GM19043 (cell line): ENCODE data around the gene EXOC6B.

ENCODE experiments used
- ATAC-seq: cut with Tn5 transposase; IDR thresholded peaks from one replicate; pipeline ENCODE4 v1.9.1; 2021; ENCODE audit warnings: low read depth; ENCODE audit not compliant: unreplicated experiment

The EXOC6B gene

DNA sequence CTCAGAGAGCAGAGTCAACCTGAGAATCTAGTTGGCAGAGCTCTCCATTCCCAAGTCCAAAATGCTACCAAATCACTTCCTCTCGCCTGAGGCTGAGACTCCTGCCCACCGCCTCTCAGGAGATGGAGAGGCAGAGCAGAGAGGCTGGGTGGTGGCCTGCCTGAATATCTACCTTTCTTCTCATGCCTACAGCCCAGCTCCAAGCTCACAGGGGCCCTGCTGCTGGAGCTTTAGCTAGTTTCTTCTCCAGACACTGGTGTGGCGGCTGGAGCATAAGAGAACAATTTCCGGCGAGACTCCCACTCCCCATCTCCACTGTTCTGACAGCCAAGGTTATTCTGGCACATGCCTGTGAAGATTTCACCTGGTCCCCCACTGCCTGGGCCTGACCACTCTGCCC, 670.1 kb downstream of the EXOC6B start:
- no peak for ATAC-seq

DNA sequence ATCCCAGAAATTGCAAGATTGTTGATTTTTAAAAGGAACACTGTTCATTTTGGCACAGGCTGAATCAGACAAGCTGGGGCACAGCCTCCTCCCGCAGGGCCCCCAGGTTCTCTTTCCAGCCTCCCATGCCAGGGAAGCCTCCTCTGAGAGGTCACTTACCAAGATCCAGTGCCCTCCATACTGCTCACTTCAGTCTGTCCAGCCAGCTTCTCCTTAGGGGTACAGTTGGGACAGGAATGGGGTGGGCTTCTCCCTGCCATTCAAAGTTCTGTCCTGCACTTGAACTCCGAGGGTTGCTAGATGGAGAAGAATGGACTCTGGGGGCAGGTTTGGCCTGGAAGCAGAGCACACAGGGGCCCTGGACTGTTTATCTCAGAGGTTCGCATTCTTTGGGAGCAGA, 670.7 kb downstream of the EXOC6B start:
- ATAC-seq: no peak

DNA sequence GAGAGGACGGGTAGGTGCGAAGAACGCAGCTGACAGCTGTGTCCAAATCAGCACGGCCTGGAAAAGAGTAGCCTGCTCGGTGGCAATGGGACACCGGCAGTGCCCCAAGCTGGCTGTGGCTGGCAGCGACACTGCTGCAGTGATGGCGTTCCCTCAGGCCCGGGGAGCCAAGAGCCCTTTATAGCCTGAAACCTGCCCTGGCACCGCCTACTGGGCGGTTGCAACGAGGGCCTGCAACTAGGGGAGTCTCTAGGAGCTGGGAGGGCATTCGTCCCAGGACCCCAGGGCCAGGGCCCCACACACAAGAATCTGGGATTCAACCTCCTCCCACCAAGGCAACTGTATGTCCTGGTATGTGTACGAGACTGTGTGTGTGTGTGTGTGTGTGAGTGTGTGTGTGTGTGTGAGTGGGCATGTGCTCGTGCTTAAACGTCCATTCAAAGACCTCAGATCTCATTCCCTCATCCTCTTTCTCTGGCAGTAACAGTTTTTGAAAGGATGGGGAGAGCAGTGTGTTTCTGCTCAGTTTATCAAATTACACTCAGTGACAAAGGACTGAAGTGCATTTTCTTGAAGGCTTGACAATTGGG, 671.4 kb downstream of the EXOC6B start:
- no peak for ATAC-seq

DNA sequence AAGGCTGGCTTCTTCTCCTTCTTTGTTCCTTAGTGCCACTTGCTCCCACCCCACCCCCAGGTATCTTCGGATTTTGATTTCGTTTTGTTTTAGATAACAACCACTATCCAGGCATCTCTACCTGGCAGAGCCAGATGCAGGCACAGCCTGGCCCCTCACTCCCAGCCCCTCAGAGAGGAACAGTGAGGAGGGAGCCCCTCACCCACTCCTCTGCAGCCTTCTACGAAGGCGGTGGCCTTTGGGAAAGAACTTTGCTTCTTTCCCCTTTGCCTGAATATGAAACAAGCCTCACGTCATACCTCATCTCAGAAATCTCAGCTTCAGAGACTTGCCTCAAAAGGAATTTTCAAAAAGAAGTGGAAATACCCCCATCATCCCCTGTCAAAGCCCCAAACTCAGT, 671.9 kb downstream of the EXOC6B start:
- ATAC-seq: no peak

DNA sequence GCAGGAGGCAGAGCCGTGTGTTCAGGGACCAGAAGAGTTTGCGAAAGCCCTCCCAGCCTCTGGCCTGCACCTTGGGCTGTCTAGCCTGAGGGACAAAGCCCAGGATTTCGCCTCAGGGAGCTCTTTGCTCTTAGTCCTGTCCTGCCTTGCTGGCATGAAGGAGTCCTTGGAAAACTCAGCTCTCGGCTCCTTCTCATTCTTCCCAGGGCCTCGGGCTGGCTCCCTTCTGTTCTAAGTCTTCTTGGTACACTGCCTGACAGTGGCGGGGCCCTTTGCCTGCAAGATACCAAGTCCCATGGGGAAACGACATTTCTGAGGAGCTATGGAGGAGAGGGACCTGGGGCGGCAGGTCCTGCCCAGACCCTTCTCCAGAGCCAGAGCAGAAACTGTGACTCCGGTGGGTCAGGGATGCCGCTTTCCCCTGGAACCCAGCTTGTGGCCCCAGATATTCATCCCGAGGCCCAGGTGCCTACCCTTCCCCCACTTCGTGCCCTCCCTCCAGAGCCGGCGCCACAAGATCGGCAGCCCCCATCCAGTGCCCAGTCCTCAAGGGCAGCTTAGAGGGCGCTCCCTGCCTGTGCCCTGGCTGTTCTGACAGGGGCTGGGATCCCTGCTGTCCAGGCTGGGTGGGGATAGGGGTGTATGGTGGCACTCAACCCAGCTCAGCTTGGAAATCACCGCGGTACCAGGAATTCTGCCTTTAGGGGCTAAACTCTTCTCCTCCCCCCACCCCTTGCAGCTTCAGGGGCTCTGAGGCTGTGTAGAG, 672.6 kb downstream of the EXOC6B start:
- no peak for ATAC-seq

DNA sequence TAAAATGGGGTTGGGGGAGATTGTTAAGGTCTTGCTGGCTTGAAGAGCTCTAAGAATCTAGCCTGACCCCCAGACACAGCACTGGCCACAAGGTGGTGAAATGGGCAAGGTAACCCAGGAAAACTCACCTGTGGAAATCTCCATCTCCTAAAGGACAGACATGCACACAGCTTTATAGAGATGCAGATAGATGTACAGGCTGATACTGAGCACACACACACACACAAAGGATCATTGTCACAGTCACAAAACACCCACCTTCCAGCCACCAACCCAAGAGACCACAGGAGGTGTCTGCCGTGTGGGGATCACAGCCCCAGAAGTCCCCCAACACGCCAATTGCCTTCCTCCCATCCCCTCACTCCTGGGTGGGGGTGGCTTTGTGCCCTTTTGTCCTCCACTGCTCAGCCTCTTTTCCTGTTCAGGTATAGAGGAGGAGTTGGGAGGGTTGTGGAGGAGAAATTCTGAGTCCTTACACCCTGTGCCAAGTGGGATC, 674.9 kb downstream of the EXOC6B start:
- ATAC-seq: no peak

DNA sequence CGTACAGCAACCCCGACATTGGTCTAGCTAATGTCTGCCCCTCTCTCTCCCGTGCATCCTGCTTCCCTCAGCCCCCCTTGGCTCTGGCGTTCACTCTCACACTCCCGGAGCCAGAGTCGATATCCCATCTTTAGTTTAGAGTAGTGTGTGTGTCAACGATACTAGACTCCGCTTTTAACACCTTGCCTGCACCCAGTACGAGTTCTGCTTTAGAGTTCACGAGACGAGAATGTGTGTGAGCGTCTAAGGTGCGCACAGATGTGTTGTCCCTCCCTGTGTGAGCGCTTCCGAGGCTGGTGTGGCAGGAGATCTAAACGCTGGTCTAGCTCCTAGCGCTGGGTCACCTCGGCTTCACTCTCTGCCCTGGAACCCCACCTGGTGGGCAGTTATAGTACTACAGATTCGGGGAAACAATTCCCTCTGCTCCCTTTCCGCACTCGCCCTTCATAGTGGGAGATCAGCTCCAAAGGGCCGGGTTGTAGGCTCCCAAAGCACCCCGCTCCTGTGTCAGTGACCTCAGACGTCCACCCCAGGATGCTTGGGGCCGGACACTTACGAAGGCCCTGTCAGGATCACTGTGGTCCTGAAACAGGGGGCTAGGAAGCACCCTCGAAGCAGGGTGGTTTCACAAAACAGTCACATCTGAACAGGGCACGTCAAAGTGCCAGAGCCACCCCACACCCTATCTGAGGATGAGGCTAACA, 675.5 kb downstream of the EXOC6B start:
- ATAC-seq: peak; percentile 74

DNA sequence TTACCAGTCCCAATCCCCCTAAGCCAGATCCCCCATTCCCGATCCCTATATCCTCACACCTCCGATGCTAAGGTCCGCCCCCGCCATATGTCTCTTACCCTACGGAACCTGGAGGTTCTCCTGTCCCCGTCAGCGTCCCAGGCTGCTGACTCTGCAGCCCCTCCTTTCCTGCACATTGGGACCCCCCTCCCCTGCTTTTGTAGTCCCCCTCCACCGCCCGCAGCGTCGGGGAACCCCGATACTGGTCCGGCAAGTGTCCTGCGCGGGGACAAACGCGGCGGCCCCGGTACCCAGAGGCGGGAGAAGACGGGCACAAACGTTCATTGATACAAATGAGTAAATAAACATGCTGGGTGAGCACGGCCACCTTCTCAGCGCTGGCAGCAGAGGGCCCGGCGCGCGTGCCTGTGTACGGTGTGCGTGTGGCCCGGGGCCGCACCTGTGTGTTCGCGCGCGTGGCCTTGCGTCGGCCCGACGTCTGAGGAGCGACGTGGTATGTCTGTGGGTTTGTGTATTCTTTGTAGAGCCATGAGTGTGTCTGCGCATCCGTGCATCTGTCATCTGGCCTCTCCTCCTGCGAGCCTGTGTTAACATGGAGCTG, 676.2 kb downstream of the EXOC6B start:
- ATAC-seq: no peak

DNA sequence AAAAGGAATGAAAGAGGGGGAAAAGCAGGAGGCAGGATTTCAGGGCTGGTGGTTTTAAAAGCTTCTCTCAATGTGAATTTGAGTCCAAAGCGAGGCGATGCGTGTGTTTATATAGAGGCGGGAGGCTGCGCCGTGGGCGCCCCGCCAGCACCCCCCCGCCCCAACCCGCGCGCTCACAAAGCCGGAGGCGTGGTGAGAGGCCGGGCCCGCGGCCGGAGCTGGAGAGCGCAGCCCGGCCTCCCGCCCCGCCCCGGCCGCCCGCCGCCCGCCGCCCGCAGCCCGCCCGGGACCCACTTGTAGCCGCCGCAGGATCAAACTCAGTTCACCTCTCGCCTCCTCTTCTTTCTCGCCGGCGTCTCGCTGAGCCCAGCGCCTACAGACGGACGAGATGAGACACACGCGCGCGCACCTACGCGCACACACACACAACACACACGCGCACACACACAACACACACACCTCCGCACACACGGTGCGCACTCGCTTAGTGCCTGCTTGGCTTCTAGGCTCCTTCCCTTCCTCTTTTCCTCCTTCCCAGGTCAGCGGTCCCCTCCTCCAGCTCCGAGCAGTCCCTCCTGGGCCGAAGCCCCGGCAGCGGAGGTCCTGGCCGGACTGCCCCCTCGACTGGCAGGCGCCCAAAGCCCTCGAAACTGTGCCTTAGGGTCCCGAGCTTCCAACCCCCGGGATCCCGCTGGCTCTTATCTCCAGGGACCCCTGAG, 676.8 kb downstream of the EXOC6B start:
- no peak for ATAC-seq

DNA sequence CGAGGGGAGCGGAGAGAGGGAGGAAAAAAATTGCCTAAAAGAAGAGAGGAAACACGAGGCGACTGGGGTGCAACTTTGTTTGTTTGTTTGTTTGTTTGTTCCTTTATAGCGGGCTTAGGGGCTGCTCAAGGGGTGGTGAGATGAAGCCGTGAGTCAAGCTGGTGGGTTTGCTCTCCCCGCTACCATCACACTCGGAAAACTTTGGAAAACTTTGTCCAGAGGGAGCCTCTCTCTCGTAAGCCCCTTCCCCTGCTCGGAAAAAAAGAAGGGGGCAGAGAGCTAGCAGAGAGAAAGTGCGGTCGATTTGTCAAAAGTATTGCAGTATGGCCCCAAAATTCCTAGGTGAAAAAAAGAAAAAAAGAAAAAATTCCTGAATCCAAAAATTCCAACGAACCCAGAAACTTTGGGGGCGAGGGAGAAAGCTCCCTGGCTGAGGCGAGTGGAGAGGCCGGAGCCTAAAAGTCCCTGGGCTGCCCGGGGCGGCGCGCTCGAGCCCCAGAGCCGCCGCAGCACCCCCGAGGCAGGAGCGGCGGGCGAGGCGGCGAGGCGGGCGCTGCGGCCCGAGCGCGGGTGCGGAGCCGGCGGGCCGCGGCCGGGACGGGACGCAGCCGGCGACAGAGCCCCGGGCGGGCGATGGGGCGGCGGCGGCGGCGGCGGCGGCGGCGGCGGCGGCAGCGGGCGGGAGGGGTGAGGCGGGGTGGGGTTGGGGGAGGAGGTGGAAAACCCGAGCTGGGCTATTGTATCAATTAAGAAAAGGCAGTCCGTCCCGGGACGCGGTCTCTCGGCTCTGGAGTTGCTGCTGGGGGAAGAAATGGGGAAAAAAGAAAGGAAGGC, 677.6 kb downstream of the EXOC6B start:
- no peak for ATAC-seq

DNA sequence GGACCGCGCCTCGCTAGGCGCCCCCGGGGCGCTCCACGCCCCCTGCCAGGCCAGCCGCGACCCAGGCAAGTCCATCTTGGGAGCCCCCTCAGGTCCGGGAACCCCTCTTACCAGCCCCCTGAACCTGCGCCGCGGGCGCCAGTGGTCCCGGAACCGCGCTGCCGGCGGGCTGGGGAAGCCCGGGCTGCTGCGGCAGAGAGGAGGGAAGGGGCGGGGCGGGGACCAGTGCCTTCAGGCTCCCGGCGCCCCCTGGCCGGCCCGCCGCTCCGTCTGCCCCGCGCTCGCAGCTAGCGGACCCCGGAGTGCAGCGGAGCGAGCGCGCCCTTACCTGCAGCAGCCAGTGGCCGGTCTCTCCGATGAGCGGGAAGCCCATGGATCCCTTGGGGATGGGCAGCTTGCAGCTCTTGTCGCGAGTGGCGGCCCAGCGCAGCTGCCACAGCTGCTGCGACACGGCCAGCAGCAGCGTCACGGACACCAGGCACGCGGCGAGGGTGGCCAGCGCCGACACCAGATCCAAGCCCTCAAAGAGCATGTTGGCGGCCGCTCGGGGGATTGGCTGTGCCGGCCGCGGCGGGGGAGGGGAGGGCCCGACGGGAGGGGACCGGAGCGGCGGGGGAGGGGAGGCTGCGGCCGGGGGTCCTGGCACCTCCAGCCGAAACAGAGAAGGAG, 678.4 kb downstream of the EXOC6B start, which contains the start of gene CYP26B1:
Gene CYP26B1, minus strand, starts transcription at position 560 of the 669 bp plus-strand sequence. Its CDS starts 28 bp downstream, at position 532.
- ATAC-seq: no peak

DNA sequence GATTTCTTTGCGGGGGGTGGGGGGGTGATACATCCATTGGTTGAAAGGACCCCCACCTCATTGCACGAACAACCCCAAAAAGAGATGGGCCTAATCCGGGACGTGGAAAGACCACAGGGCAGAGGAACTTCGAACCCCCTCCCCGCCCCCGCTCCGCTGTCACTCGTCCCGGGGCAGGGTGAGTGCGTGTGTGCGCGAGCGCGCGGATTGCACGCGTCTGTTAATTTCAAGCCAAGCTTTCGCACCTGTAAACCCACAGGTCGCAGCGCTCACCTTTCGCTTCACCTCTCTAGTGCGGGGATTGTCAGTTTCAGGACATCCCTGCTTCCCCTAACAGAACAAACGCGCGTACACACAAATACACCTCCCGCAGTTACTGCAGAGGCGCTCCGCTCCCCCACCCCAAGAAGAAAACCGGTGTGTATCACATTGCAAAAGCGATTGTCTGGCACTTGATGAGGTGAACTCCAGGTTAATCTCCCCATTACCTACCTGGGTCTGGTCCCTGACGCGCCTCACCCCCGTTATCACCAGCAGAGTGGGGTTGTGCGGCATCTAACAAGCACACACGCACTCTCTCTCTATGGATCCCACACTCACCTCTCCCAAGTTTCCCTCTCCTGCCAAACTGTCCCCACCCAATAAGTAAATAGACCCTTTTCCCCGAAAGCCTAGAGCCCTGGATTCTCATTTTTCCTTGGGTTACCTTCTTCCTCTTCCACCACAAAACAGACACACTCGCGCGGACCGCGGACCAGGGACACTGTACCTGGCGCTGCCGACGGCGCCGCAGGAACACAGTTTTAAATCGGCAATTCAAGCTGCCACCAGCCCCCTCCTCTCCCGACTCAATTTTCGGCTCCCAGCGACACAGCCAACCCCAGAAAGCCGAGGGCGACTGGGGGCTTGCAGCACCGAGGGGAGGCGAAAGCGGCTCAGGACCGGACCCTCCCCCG, 679.2 kb downstream of the EXOC6B start:
- ATAC-seq: no peak

DNA sequence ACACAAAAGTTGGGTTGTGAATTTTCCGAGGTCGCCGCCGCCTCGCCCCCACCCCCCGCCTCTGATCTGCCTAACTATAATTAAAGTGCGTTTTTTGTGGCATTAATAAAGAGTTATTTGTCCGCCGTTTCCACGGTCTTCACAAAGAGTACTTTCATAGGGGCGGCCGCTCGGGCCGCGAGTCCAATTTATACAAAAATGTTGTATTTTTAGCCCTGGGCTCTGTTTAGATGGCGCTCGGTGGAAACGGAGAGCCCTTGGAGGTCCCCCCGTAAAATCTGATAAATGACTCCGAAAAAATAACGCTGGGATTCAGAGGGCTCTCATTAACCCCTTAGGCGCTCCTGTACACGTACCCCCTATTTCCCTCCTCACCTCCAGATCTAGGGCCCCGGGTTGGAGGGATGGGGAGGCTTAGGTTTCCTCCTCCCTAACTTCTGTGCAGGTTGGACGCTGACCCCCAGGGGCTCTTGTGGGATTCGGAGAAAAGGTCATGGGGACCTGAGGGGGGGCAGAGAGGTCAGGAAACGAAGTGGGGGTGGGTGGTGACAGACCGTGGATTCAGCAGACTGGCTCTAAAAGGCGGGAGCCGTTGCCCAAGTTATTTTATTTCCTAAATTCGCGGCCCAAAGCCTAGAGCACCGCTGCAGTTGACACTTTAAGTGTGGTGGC, 680.0 kb downstream of the EXOC6B start:
- ATAC-seq: no peak

DNA sequence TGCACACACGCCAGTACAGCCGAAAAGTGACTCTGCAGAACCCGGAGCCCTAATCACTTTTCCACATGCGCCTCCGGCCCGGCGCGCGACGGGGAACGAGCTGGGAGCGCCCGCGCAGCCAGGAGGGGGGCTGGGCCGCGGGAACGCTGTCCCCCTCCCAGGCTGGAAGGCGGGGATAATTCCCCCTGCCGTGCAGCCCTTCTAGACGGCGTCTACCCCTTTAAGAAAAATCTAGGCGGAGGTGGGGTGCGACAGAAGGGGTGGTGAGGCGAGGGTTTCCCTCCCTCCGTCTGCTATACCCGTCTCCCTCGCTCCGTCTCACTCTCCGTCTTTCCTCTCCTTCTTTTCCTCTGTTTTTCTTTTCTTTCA, 680.6 kb downstream of the EXOC6B start:
- no peak for ATAC-seq

DNA sequence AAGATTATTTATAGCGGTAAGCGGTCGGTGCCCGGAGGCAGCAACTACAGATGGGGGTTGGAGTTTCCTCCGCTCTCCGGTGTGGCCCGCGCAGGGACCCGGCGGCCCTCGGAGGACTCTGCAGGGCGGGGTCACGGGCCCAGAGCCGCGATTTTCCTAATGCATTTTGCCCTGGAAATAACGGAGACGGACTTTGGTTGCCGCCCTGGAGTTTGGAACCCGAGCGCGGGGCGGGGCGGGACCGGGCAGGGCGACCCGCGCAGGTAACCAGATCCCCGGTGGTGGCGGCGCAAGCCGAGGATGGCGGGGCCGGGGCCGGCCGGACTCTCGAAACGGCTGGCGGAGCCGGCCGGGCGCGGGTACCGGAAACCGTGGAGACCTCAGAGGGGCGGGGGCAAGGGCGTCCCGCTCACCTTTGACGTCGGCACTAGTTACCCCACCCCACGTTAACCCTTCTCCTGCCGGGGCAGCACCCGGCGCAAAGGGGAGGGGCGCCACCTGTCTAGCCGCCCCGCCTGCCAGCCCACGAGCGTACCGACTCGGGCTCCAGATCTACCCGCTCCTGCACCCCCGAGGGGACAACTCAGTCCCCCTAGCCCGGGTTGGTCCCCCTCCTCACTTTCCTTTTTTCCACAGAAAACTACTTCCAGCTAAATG, 681.1 kb downstream of the EXOC6B start:
- ATAC-seq: no peak

DNA sequence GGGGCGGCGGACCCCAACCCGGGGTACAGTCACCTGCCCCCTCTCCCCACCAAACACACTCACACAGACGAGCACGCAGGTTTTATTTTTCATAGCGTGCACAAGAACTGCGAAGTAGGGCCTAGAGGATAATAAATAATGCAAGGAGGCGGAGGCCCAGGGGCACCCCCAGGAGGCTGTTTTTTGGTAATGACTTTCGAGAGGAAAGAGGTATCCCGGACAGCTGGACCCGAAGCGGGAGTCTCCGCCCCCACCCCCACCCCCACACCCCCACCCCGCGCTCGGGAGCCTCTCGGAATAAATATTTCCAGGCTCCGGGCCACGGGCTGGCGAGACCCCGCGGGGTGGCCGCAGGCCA, 681.6 kb downstream of the EXOC6B start:
- no peak for ATAC-seq
